BE2C (cell line): ENCODE measurements around the gene NFATC2.

Source experiments
- DNase-seq: peaks from one replicate; pipeline ENCODE4 v3.0.0-alpha.2; 2020
- H3K27me3 ChIP-seq: fragments of 250-450 bp; sonication (Bioruptor Pico); 2 replicates; pipeline ENCODE4 v1.5.1; 2020; ENCODE audit warnings: mild to moderate bottlenecking
- H3K36me3 ChIP-seq: fragments of 250-450 bp; sonication (Bioruptor Pico); 2 replicates; pipeline ENCODE4 v1.5.1; 2020; ENCODE audit warnings: mild to moderate bottlenecking
- H3K4me1 ChIP-seq: fragments of 250-450 bp; sonication (Bioruptor Pico); 2 replicates; pipeline ENCODE4 v1.5.1; 2020
- H3K4me3 ChIP-seq: 2 replicates; pipeline ENCODE4 v1.5.1; 2011; ENCODE audit warnings: low read depth, low read length
- H3K9me3 ChIP-seq: fragments of 250-450 bp; sonication (Bioruptor Pico); 2 replicates; pipeline ENCODE4 v1.5.1; 2020
- CTCF ChIP-seq: IDR thresholded peaks from 2 replicates; pipeline ENCODE4 v1.5.1; 2012; ENCODE audit warnings: mild to moderate bottlenecking, low read depth, low read length

Gene NFATC2

GRCh38 chr20:51359947-51360346, 182.6 kb downstream of the NFATC2 start:
- TF ChIP-seq CTCF = no peak
- Histone ChIP-seq H3K4me3 (no peak overlapping the region), H3K36me3 (no peaks in the 10 kb centered on the region), H3K4me1 (no peaks in the 10 kb centered on the region), H3K9me3 (no peaks in the 10 kb centered on the region; the same call in 1 of the 2 replicates), H3K27me3 (no peaks in the 10 kb centered on the region)
- DNase-seq = no peak

DNA sequence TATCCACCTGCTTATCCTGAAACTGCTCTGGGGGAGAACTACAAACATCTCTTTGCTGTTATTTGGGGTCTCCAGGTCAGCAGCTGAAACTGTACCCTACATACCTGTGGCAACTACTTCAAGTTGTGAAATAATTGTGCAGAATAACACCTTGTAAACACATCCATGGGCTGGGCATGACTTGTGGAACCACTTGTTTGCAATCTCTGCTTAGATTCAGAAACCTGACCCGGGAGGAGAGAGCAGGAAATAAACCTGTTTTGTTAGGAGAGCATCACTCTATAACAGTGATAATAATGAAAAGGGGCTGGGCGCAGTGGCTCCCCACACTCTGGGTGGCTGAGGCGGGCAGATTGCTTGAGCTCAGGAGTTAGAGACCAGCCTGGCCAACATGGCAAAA, 183.1 kb downstream of the NFATC2 start:
- no peak for DNase-seq
- no peaks in the 10 kb centered on the region; the same call in 1 of the 2 replicates for H3K9me3 ChIP-seq
- no peaks in the 10 kb centered on the region for H3K27me3 ChIP-seq
- H3K4me3 ChIP-seq = no peak overlapping the region
- TF ChIP-seq CTCF = no peak
- H3K36me3 ChIP-seq = no peaks in the 10 kb centered on the region
- no peaks in the 10 kb centered on the region for H3K4me1 ChIP-seq

- no peaks in the 10 kb centered on the region for H3K27me3 ChIP-seq
These were observed 184.3 kb downstream of the NFATC2 start for GRCh38 chr20:51358032-51358724.

DNA sequence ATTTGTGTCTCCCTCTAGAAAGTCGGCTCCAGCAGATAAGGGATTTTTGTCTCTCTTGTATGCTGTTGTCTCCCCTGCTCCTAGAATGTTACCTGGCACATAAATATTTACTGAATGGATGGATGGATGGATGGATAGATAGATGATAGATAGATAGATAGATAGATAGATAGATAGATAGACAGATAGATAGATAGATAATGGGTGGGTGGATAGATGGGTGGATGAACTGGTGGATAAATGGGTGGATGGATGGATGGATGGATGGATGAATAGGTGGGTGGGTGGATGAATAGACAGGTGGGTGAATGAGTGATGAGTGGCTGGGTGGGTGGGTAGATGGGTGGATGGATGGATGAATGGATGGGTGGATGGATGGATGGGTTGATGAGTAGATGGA, 185.0 kb downstream of the NFATC2 start:
- Histone ChIP-seq H3K9me3 (no peaks in the 10 kb centered on the region; the same call in 1 of the 2 replicates), H3K4me3 (no peak overlapping the region), H3K4me1 (no peaks in the 10 kb centered on the region), H3K36me3 (no peaks in the 10 kb centered on the region), H3K27me3 (no peaks in the 10 kb centered on the region)
- no peak for DNase-seq
- no peak for TF ChIP-seq CTCF

More at GRCh38 chr20:51358032-51358724, 184.3 kb downstream of the NFATC2 start:
- TF ChIP-seq CTCF = no peak
- no peaks in the 10 kb centered on the region for H3K4me1 ChIP-seq
- H3K36me3 ChIP-seq = no peaks in the 10 kb centered on the region
- no peak for DNase-seq
- no peak overlapping the region for H3K4me3 ChIP-seq
- H3K9me3 ChIP-seq = no peaks in the 10 kb centered on the region; the same call in 1 of the 2 replicates

DNA sequence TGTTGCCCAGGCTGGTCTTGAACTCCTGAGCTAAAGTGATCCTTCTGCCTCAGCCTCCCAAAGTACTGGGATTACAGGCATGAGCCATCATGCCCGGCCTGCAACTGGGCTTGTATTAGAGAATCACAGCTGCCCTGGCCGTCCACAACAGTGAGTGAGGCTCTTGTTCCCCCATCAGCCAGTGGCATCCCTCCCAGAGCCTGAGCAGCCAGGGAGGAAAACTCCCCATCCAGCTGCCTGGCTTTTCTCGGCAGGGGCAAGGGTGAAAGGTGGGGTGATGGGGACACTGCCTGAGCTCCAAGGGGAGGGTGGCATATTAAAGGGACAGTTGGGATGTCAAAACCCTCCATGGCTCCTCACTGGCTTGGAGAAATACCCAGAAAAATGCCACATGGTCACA, 185.6 kb downstream of the NFATC2 start:
- H3K27me3 ChIP-seq = no peaks in the 10 kb centered on the region
- no peaks in the 10 kb centered on the region for H3K4me1 ChIP-seq
- H3K9me3 ChIP-seq = no peaks in the 10 kb centered on the region
- TF ChIP-seq CTCF = no peak
- H3K36me3 ChIP-seq = no peaks in the 10 kb centered on the region
- H3K4me3 ChIP-seq = no peak overlapping the region
- no peak for DNase-seq

GRCh38 chr20:51354769-51355319, 187.7 kb downstream of the NFATC2 start:
- TF ChIP-seq CTCF = no peak
- Histone ChIP-seq H3K4me3 (no peak overlapping the region), H3K36me3 (no peaks in the 10 kb centered on the region), H3K9me3 (no peaks in the 10 kb centered on the region), H3K4me1 (no peaks in the 10 kb centered on the region), H3K27me3 (no peaks in the 10 kb centered on the region)
- DNase-seq = no peak
